ENCODE results near the gene RARB. TPM values are rescaled to one million over a fixed set of nuclear protein-coding genes. Genes with fewer than 3 reads are reported as not detected.

The RARB gene
- total and polyA plus RNA-seq, 2 of the 13 experiments (the other 11 are each of a cell fraction or from before 2014, with no cell fraction given): 0.16 TPM; not detected in 1

- WGBS (ENCODE audit: low lambda C conversion rate): 92% methylated on average over 2 of the region's 2 CpGs
- DNase-seq (ENCODE audit: low spot score) (no peak), FAIRE-seq (no peak), ATAC-seq (no peak)
- Histone ChIP-seq H3K27me3 (ENCODE audit: control insufficient read depth in 1 of 2, insufficient read depth in 2 of 2, low read length in 2 of 2) (no peaks in the 10 kb centered on the region), H3K9me3 (ENCODE audit: low read length) (no peaks in the 10 kb centered on the region), H3K36me3 (replicated peaks in 1 of 2; ENCODE audit: control insufficient read depth in 1 of 2, insufficient read depth in 2 of 2, low read length in 2 of 2) (no peaks in the 10 kb centered on the region), H3K27ac (ENCODE audit: extremely low read length, insufficient read depth, low read length) (no peak overlapping the region), H4K20me1 (ENCODE audit: insufficient read depth, low read length) (no peaks in the 10 kb centered on the region), H3K79me2 (ENCODE audit: insufficient read depth, low read length) (no peaks in the 10 kb centered on the region), H3K4me1 (ENCODE audit: insufficient read depth, low read length) (peaks cover 17% of the 10 kb centered on the region), H3K4me3 (replicated peaks in 1 of 3; ENCODE audit: insufficient read depth in 1 of 3, low read depth in 2 of 3, low read length in 3 of 3) (no peak overlapping the region), H3K9ac (ENCODE audit: insufficient read depth, low read depth, low read length) (no peak overlapping the region), H3K4me2 (ENCODE audit: low read depth, low read length) (no peak overlapping the region), H2AFZ (ENCODE audit: low read length) (no peak overlapping the region)
- intact Hi-C loops (cut with micrococcal nuclease; ENCODE audit: unreplicated experiment): no loop called here
- CTCF ChIA-PET (ENCODE audit: low intra/inter-chr PET ratio, low total read pairs): no interaction called here
- in situ Hi-C loops (cut with HindIII; ENCODE audit: extremely low pct_ligation_motif_present, low pct_unique_long_range_greater_than_20kb): loop anchor here (10.0 kb wide), 1 partner anchor 163 kb away; the partner anchor contains the start of gene RARB
- POLR2A ChIA-PET: no interaction called here
- TF ChIP-seq TBP (CRISPR knock-in tag; IDR thresholded peaks at IDR 0.05): no peak
- TF ChIP-seq ZNF136 (CRISPR knock-in tag; IDR thresholded peaks at IDR 0.05; ENCODE audit: low read depth): no peak
- TF ChIP-seq ZNF598 (CRISPR knock-in tag; IDR thresholded peaks at IDR 0.05; ENCODE audit: borderline replicate concordance): no peak
- TF ChIP-seq SOX5 (CRISPR knock-in tag; IDR thresholded peaks at IDR 0.05; ENCODE audit: borderline replicate concordance): no peak
- no peak for TF ChIP-seq ZNF280D (CRISPR knock-in tag; IDR thresholded peaks at IDR 0.05)
- no peak for TF ChIP-seq NFE2L1 (CRISPR knock-in tag; IDR thresholded peaks at IDR 0.05; ENCODE audit: borderline replicate concordance)
- no peak for TF ChIP-seq ZNF773 (CRISPR knock-in tag; IDR thresholded peaks at IDR 0.05; ENCODE audit: borderline replicate concordance)
- no peak for TF ChIP-seq HOXA9 (CRISPR knock-in tag; IDR thresholded peaks at IDR 0.05; ENCODE audit: borderline replicate concordance)
- TF ChIP-seq YEATS4 (CRISPR knock-in tag; IDR thresholded peaks at IDR 0.05; ENCODE audit: borderline replicate concordance): no peak
- BruUV-seq (replicated peaks): no TSS peak
These were observed 159.9 kb downstream of the RARB start for GRCh38 chr3:25587975-25588374.

Data from HepG2 (cell line).